IPS-18a (cell line): ENCODE data around the gene POU6F2.

Experiments
- H3K27ac ChIP-seq: one replicate; pipeline ENCODE4 v1.5.1; 2013; ENCODE audit warnings: low read length
- H3K27me3 ChIP-seq: one replicate; pipeline ENCODE4 v1.6.1; 2013; ENCODE audit warnings: mild to moderate bottlenecking, low read length; ENCODE audit not compliant: control insufficient read depth, insufficient read depth
- H3K36me3 ChIP-seq: one replicate; pipeline ENCODE4 v1.6.1; 2013; ENCODE audit warnings: low read depth, low read length; ENCODE audit not compliant: control insufficient read depth
- H3K4me1 ChIP-seq: one replicate; pipeline ENCODE4 v1.6.1; 2013; ENCODE audit warnings: low read depth, low read length; ENCODE audit not compliant: control insufficient read depth
- H3K4me3 ChIP-seq: one replicate; pipeline ENCODE4 v1.5.1; 2013; ENCODE audit warnings: low read length
- H3K9ac ChIP-seq: one replicate; pipeline ENCODE4 v1.6.1; 2013; ENCODE audit warnings: mild to moderate bottlenecking, low read length, moderate library complexity
- H3K9me3 ChIP-seq: one replicate; pipeline ENCODE4 v1.6.1; 2013; ENCODE audit warnings: low read depth, low read length; ENCODE audit not compliant: control insufficient read depth

POU6F2 gene

GRCh38 chr7:39430909-39431641, 453.4 kb downstream of the POU6F2 start:
- H3K9ac ChIP-seq, result no peak overlapping the region
- no peaks in the 10 kb centered on the region for H3K27me3 ChIP-seq
- H3K27ac ChIP-seq, result no peak overlapping the region
- H3K4me1 ChIP-seq, result peaks cover 10% of the 10 kb centered on the region
- H3K4me3 ChIP-seq, result no peak overlapping the region
- no peaks in the 10 kb centered on the region for H3K36me3 ChIP-seq
- no peaks in the 10 kb centered on the region for H3K9me3 ChIP-seq

- no peaks in the 10 kb centered on the region for H3K27me3 ChIP-seq
- H3K4me3 ChIP-seq, result no peak overlapping the region
- no peak overlapping the region for H3K9ac ChIP-seq
- H3K4me1 ChIP-seq, result peaks cover 10% of the 10 kb centered on the region
- no peaks in the 10 kb centered on the region for H3K9me3 ChIP-seq
- H3K27ac ChIP-seq, result no peak overlapping the region
- H3K36me3 ChIP-seq, result no peaks in the 10 kb centered on the region
These were observed 454.7 kb downstream of the POU6F2 start for GRCh38 chr7:39432368-39432767.

- no peaks in the 10 kb centered on the region for H3K27me3 ChIP-seq
- H3K4me1 ChIP-seq, result peaks cover 10% of the 10 kb centered on the region
- H3K9me3 ChIP-seq, result no peaks in the 10 kb centered on the region
- H3K4me3 ChIP-seq, result no peak overlapping the region
- no peaks in the 10 kb centered on the region for H3K36me3 ChIP-seq
- H3K9ac ChIP-seq, result no peak overlapping the region
- no peak overlapping the region for H3K27ac ChIP-seq
These were observed 455.2 kb downstream of the POU6F2 start for GRCh38 chr7:39432807-39433416.

GRCh38 chr7:39433550-39433949, 455.8 kb downstream of the POU6F2 start:
- Histone ChIP-seq H3K9ac (no peak overlapping the region), H3K27ac (no peak overlapping the region), H3K9me3 (no peaks in the 10 kb centered on the region), H3K36me3 (no peaks in the 10 kb centered on the region), H3K4me3 (no peak overlapping the region), H3K4me1 (peaks cover 10% of the 10 kb centered on the region), H3K27me3 (no peaks in the 10 kb centered on the region)

GRCh38 chr7:39434012-39434411, 456.3 kb downstream of the POU6F2 start:
- Histone ChIP-seq H3K4me1 (peaks cover 10% of the 10 kb centered on the region), H3K4me3 (no peak overlapping the region), H3K9me3 (no peaks in the 10 kb centered on the region), H3K27me3 (no peaks in the 10 kb centered on the region), H3K36me3 (no peaks in the 10 kb centered on the region), H3K9ac (no peak overlapping the region), H3K27ac (no peak overlapping the region)

GRCh38 chr7:39446546-39446945, 468.8 kb downstream of the POU6F2 start:
- Histone ChIP-seq H3K4me1 (no peaks in the 10 kb centered on the region), H3K27me3 (no peaks in the 10 kb centered on the region), H3K9ac (no peak overlapping the region), H3K36me3 (no peaks in the 10 kb centered on the region), H3K27ac (no peak overlapping the region), H3K9me3 (no peaks in the 10 kb centered on the region), H3K4me3 (no peak overlapping the region)

GRCh38 chr7:39451901-39452300, 474.2 kb downstream of the POU6F2 start:
- Histone ChIP-seq H3K36me3 (no peaks in the 10 kb centered on the region), H3K9me3 (no peaks in the 10 kb centered on the region), H3K27ac (no peak overlapping the region), H3K4me1 (no peaks in the 10 kb centered on the region), H3K27me3 (no peaks in the 10 kb centered on the region), H3K9ac (no peak overlapping the region), H3K4me3 (no peak overlapping the region)

GRCh38 chr7:39453743-39454355, 476.1 kb downstream of the POU6F2 start:
- no peaks in the 10 kb centered on the region for H3K27me3 ChIP-seq
- no peaks in the 10 kb centered on the region for H3K9me3 ChIP-seq
- no peak overlapping the region for H3K4me3 ChIP-seq
- H3K9ac ChIP-seq, result no peak overlapping the region
- no peaks in the 10 kb centered on the region for H3K36me3 ChIP-seq
- H3K4me1 ChIP-seq, result no peaks in the 10 kb centered on the region
- H3K27ac ChIP-seq, result no peak overlapping the region

- no peak overlapping the region for H3K27ac ChIP-seq
- H3K27me3 ChIP-seq, result no peaks in the 10 kb centered on the region
- no peaks in the 10 kb centered on the region for H3K9me3 ChIP-seq
- H3K4me3 ChIP-seq, result no peak overlapping the region
- H3K9ac ChIP-seq, result no peak overlapping the region
- H3K4me1 ChIP-seq, result peaks cover 20% of the 10 kb centered on the region
- no peaks in the 10 kb centered on the region for H3K36me3 ChIP-seq
These were observed 480.5 kb downstream of the POU6F2 start for GRCh38 chr7:39458061-39458745.

- H3K9ac ChIP-seq, result no peak overlapping the region
- H3K4me3 ChIP-seq, result no peak overlapping the region
- H3K4me1 ChIP-seq, result peaks cover 20% of the 10 kb centered on the region
- H3K27me3 ChIP-seq, result no peaks in the 10 kb centered on the region
- H3K9me3 ChIP-seq, result no peaks in the 10 kb centered on the region
- H3K27ac ChIP-seq, result no peak overlapping the region
- no peaks in the 10 kb centered on the region for H3K36me3 ChIP-seq
These were observed 481.9 kb downstream of the POU6F2 start for GRCh38 chr7:39459636-39460035.

GRCh38 chr7:39460486-39460885, 482.8 kb downstream of the POU6F2 start:
- no peak overlapping the region for H3K27ac ChIP-seq
- H3K27me3 ChIP-seq, result no peaks in the 10 kb centered on the region
- no peak overlapping the region for H3K9ac ChIP-seq

More at GRCh38 chr7:39460486-39460885, 482.8 kb downstream of the POU6F2 start:
- Histone ChIP-seq H3K4me3 (no peak overlapping the region), H3K4me1 (peaks cover 25% of the 10 kb centered on the region), H3K9me3 (no peaks in the 10 kb centered on the region), H3K36me3 (no peaks in the 10 kb centered on the region)
